ENCODE results near the gene CHRNA3.
"Not testable (repeated sequence)": the region's sequence is repeated elsewhere in the genome, so short reads cannot be mapped to it uniquely, and the experiment has no call there.

CHRNA3 gene

DNA sequence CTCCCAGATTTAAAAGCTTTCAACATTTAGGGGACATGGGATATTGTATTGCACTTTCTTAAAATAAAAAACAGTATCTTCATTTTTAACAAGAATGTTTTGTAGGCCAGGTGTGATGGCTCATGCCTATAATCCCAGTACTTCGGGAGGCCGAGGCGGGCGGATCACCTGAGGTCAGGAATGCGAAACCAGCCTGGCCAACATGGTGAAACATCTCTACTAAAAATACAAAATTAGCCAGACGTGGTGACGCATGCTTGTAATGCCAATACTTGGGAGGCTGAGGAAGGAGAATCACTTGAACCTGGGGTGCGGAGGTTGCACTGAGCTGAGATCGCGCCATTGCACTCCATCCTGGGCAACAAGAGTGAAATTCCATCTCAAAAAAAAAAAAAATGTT is 60.6 kb downstream of the CHRNA3 start:
- not testable (repeated sequence) for DNase-seq (ENCODE audit: low read depth)

DNA sequence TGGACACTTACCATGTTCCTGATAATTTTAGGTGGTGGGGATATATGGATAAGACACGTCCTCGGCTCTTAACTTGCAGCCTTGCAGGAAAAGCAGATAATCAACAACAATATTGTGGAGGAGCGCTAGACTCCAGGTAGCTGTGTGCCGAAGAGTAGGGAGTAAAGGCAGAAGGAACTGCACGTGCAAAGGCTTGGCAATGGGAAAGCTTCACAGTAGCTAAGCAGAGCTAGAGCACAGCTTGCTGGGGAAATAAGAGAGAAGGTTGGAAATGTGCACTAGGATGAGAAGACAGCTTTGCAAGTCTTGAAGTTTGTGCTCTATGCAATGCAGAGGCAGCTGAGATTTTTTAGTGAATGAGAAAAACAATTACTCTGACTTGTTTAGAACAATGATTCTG is 68.2 kb downstream of the CHRNA3 start:
- DNase-seq (ENCODE audit: low read depth) = no peak

DNA sequence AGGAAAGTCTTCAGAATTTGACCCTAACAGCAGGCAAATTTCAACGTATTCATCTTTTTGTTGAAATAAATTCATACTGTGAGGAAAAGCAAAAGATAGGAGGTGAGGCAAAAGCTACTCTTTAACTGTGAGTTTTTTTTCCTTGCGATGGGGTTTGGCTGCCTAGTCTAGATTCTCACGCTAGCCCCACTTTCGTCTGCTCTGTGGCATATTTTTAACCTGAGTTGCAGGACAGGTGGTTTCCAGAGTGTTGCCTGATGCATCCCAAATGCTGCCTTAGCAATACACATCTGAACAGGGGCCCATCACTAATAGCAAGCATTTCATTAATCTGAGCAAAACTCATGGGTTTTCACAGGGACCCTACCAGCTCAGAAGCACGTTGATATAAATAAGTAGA is 68.9 kb downstream of the CHRNA3 start:
- DNase-seq (ENCODE audit: low read depth) = no peak

DNA sequence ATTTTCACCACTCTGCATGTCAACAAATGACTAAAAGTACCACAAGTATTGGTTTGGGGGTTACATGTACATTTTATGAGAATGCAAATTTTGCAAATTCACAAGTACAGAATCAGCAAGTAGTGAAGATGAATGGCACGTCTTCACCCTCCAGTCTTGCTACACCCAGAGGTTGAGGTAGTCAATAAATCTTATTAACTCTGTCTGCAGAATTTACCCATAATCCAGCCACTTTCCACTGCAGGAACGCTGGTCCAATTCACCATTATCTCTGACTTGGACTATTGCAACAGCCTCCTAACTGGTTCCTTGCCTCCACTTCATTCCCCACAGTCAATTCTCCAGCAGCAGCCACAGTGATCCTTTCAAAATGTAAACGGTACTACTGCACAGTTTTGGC is 70.0 kb downstream of the CHRNA3 start:
- no peak for DNase-seq (ENCODE audit: low read depth)

DNA sequence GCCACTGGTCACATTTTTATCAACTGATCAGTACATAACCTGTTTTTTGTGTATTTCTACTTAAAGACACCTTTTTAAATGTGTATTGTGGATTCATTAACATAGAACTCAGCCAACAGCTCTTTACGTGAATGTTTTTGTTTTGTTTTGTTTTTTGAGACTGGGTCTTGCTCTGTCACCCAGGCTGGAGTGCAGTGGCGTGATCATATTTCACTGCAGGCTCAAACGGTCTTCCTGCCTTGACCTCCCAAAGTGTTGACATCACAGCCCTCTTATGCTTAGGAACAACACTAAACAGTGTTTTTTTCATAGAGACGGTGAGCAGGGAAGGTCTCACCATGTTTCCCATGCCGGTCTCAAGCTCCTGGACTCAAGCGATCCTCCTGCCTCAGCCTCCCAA is 70.6 kb downstream of the CHRNA3 start:
- DNase-seq (ENCODE audit: low read depth) = no peak

All from stimulated activated CD8-positive, alpha-beta memory T cell treated with anti-CD3 and anti-CD28 coated beads, Interleukin-12 subunit alpha, Interleukin-12 subunit beta, amount 100 ng/mL, for 1 hour (primary cell).